IMR-90 (cell line): ENCODE results near the gene B4GALNT2. TPM values are rescaled to one million over a fixed set of nuclear protein-coding genes. Genes with fewer than 3 reads are reported as not detected.
A peak's percentile ranks its signal among the peaks of the same experiment; 100 is the strongest.

Experiments
- ATAC-seq: fragments of 200-7000 bp; cut with Tn5 transposase; 2 replicates; pipeline ENCODE4 v1.9.1; 2020; ENCODE audit warnings: low read depth, mild to moderate bottlenecking, moderate library complexity
- BruUV-seq: library from RNA; stranded (reverse); fragments of 400-500 nt; replicated peaks from 2 replicates; lab custom pipeline; 2021; lab: Mats Ljungman, UMichigan
- CTCF ChIA-PET: fragments of 300-600 bp; formaldehyde crosslinking; extraction: SDS; loops from one replicate; lab custom pipeline; 2021; ENCODE audit warnings: antibody characterized with exemption; lab: Yijun Ruan, JAX
- POLR2A ChIA-PET: fragments of 300-600 bp; sonication (Branson Sonifier 250); formaldehyde crosslinking; loops from one replicate; lab custom pipeline; 2022; ENCODE audit warnings: antibody characterized with exemption; ENCODE audit not compliant: unreplicated experiment; lab: Charles Lee
- DNase-seq: peaks from one replicate; pipeline ENCODE4 v3.0.0; 2013
- H2AFZ ChIP-seq: replicated peaks from 2 replicates; pipeline ENCODE3; 2013; ENCODE audit warnings: low read length, mild to moderate bottlenecking; ENCODE audit not compliant: poor library complexity
- H2AK5ac ChIP-seq: 2 replicates; pipeline ENCODE4 v1.6.1; 2013; ENCODE audit warnings: low read depth, low read length, inconsistent platforms
- H2AK9ac ChIP-seq: replicated peaks from 2 replicates; pipeline ENCODE3; 2013; ENCODE audit warnings: mild to moderate bottlenecking, low read depth, low read length, moderate library complexity; ENCODE audit not compliant: poor library complexity
- H2BK120ac ChIP-seq: 2 replicates; pipeline ENCODE4 v1.6.1; 2013; ENCODE audit warnings: low read depth, low read length, inconsistent platforms
- H2BK15ac ChIP-seq: 3 replicates; pipeline ENCODE4 v1.6.1; 2013; ENCODE audit warnings: low read depth, low read length, inconsistent platforms
- H2BK20ac ChIP-seq: 2 replicates; pipeline ENCODE4 v1.6.1; 2013; ENCODE audit warnings: low read depth, mild to moderate bottlenecking, inconsistent platforms, low read length, moderate library complexity
- H2BK5ac ChIP-seq: 2 replicates; pipeline ENCODE4 v1.6.1; 2013; ENCODE audit warnings: mild to moderate bottlenecking, low read depth, low read length, inconsistent platforms; ENCODE audit not compliant: poor library complexity, severe bottlenecking
- H3K14ac ChIP-seq: replicated peaks from 2 replicates; pipeline ENCODE4 v1.6.1; 2013; ENCODE audit warnings: low read depth, low read length, inconsistent platforms
- H3K18ac ChIP-seq: 2 replicates; pipeline ENCODE4 v1.6.1; 2013; ENCODE audit warnings: low read depth, low read length, control low read depth
- H3K23ac ChIP-seq: 2 replicates; pipeline ENCODE4 v1.6.1; 2013; ENCODE audit warnings: low read depth, low read length, inconsistent platforms
- H3K27ac ChIP-seq: 2 replicates; pipeline ENCODE4 v1.5.1; 2013; ENCODE audit warnings: mild to moderate bottlenecking, control low read depth, low read length; ENCODE audit not compliant: insufficient read depth
- H3K27me3 ChIP-seq: 2 replicates; pipeline ENCODE4 v1.6.1; 2013; ENCODE audit warnings: low read length; ENCODE audit not compliant: control insufficient read depth, insufficient read depth
- H3K36me3 ChIP-seq: 2 replicates; pipeline ENCODE4 v1.6.1; 2013; ENCODE audit warnings: low read length, mixed read lengths; ENCODE audit not compliant: control insufficient read depth, insufficient read depth
- H3K4ac ChIP-seq: 2 replicates; pipeline ENCODE4 v1.6.1; 2013; ENCODE audit warnings: low read depth, low read length, inconsistent platforms
- H3K4me1 ChIP-seq: 2 replicates; pipeline ENCODE4 v1.6.1; 2013; ENCODE audit warnings: low read length, mixed read lengths; ENCODE audit not compliant: control insufficient read depth, insufficient read depth
- H3K4me2 ChIP-seq: 2 replicates; pipeline ENCODE4 v1.6.1; 2013; ENCODE audit warnings: low read depth, mild to moderate bottlenecking, control low read depth, low read length, moderate library complexity
- H3K4me3 ChIP-seq: 2 replicates; pipeline ENCODE4 v1.5.1; 2013; ENCODE audit warnings: low read depth, mild to moderate bottlenecking, control low read depth, low read length, moderate library complexity; ENCODE audit not compliant: insufficient read depth
- H3K56ac ChIP-seq: 2 replicates; pipeline ENCODE4 v1.6.1; 2013; ENCODE audit warnings: low read length, inconsistent platforms; ENCODE audit not compliant: insufficient read depth; ENCODE audit errors: extremely low read depth
- H3K79me1 ChIP-seq, 2 experiments: 2 replicates each; pipeline ENCODE4 v1.6.1; 2013; ENCODE audit warnings: low read length in 2 of 2, inconsistent platforms in 1 of 2, low read depth in 1 of 2
- H3K9ac ChIP-seq: 2 replicates; pipeline ENCODE4 v1.6.1; 2013; ENCODE audit warnings: low read depth, low read length, control low read depth
- H3K9me1 ChIP-seq: 2 replicates; pipeline ENCODE4 v1.6.1; 2013; ENCODE audit warnings: low read length, inconsistent platforms; ENCODE audit not compliant: insufficient read depth
- H3K9me3 ChIP-seq: 2 replicates; pipeline ENCODE4 v1.6.1; 2013; ENCODE audit warnings: low read length; ENCODE audit not compliant: control insufficient read depth, insufficient read depth
- H4K20me1 ChIP-seq: 2 replicates; pipeline ENCODE4 v1.6.1; 2013; ENCODE audit warnings: low read length, inconsistent platforms; ENCODE audit not compliant: insufficient read depth
- H4K5ac ChIP-seq: 2 replicates; pipeline ENCODE4 v1.6.1; 2013; ENCODE audit warnings: mild to moderate bottlenecking, low read depth, low read length, control low read depth
- H4K8ac ChIP-seq, 2 experiments: 2 replicates each; pipeline ENCODE4 v1.6.1; 2013; ENCODE audit warnings: low read depth in 2 of 2, low read length in 2 of 2, control low read depth in 1 of 2, inconsistent platforms in 1 of 2
- H4K91ac ChIP-seq: 2 replicates; pipeline ENCODE4 v1.6.1; 2013; ENCODE audit warnings: low read depth, low read length, inconsistent platforms; ENCODE audit not compliant: insufficient read depth
- BHLHE40 ChIP-seq: fragments of 150-350 bp; IDR thresholded peaks from 2 replicates; pipeline ENCODE4 v1.6.1; 2016; ENCODE audit warnings: mild to moderate bottlenecking, low read depth, low read length
- CEBPB ChIP-seq: IDR thresholded peaks from 2 replicates; pipeline ENCODE4 v1.6.1; 2012; ENCODE audit warnings: low read depth, low read length, improper control_type of control experiment
- CHD1 ChIP-seq: IDR thresholded peaks from 2 replicates; pipeline ENCODE4 v1.6.1; 2012; ENCODE audit warnings: low read depth, low read length, improper control_type of control experiment
- CTCF ChIP-seq: conservative IDR thresholded peaks from 2 replicates; pipeline ENCODE4 v1.5.1; 2012; ENCODE audit warnings: mild to moderate bottlenecking, low read depth, low read length, improper control_type of control experiment
- FOS ChIP-seq: fragments of 150-350 bp; IDR thresholded peaks from 2 replicates; pipeline ENCODE4 v1.6.1; 2016; ENCODE audit warnings: low read depth, low read length
- MAFK ChIP-seq: IDR thresholded peaks from 2 replicates; pipeline ENCODE4 v1.6.1; 2012; ENCODE audit warnings: low read depth, low read length, improper control_type of control experiment
- MAZ ChIP-seq: IDR thresholded peaks from 2 replicates; pipeline ENCODE4 v1.6.1; 2012; ENCODE audit warnings: low read depth, mild to moderate bottlenecking, low read length, improper control_type of control experiment, moderate library complexity, borderline replicate concordance
- MXI1 ChIP-seq: IDR thresholded peaks from 2 replicates; pipeline ENCODE4 v1.6.1; 2012; ENCODE audit warnings: low read depth, mild to moderate bottlenecking, low read length, moderate library complexity, borderline replicate concordance
- NFE2L2 ChIP-seq: fragments of 150-350 bp; IDR thresholded peaks from 2 replicates; pipeline ENCODE4 v1.6.1; 2016; ENCODE audit warnings: low read depth, mild to moderate bottlenecking, low read length
- POLR2A ChIP-seq: IDR thresholded peaks from 2 replicates; pipeline ENCODE4 v1.6.1; 2012; ENCODE audit warnings: mild to moderate bottlenecking, low read depth, low read length
- RAD21 ChIP-seq: IDR thresholded peaks from 2 replicates; pipeline ENCODE4 v1.6.1; 2012; ENCODE audit warnings: low read length, improper control_type of control experiment
- RCOR1 ChIP-seq: IDR thresholded peaks from 2 replicates; pipeline ENCODE4 v1.6.1; 2012; ENCODE audit warnings: mild to moderate bottlenecking, low read length, improper control_type of control experiment; ENCODE audit not compliant: insufficient replicate concordance
- RFX5 ChIP-seq: IDR thresholded peaks from 2 replicates; pipeline ENCODE4 v1.8.0; 2012; ENCODE audit warnings: low read depth, mild to moderate bottlenecking, low read length, moderate library complexity
- SMC3 ChIP-seq: fragments of 150-350 bp; IDR thresholded peaks from 2 replicates; pipeline ENCODE4 v1.6.1; 2016; ENCODE audit warnings: low read depth, mild to moderate bottlenecking, antibody characterized with exemption, low read length, moderate library complexity
- USF2 ChIP-seq: fragments of 150-350 bp; IDR thresholded peaks from 2 replicates; pipeline ENCODE4 v1.6.1; 2017; ENCODE audit warnings: mild to moderate bottlenecking, antibody characterized with exemption, low read length, low read depth
- WGBS, 2 experiments: methylation state at CpG; one replicate each; pipeline versions ENCODE4 v1.1.5 to v1.1.7; 2013; ENCODE audit warnings: missing lambda C conversion rate in 2 of 2; ENCODE audit not compliant: insufficient read length in 1 of 2; ENCODE audit errors: extremely low coverage in 2 of 2; 5-methylcytosine and 5-hydroxymethylcytosine counted together
- dilution Hi-C: fragments of 300-500 bp; cut with HindIII; formaldehyde crosslinking; loops from one replicate; pipeline ENCODE4 v1.14.3; 2018; ENCODE audit warnings: low sequenced_read_pairs; ENCODE audit not compliant: unreplicated experiment
- in situ Hi-C: fragments of 300-500 bp; cut with MboI; formaldehyde crosslinking; loops from 3 replicates; pipeline ENCODE4 v1.14.3; 2019; ENCODE audit warnings: low sequenced_read_pairs, inconsistent platforms, mixed read lengths
- intact Hi-C: fragments of 100-400 bp; cut with micrococcal nuclease; formaldehyde crosslinking; loops from 2 replicates; pipeline ENCODE4 v1.10.0; 2022
- polyA plus RNA-seq, 3 experiments: library from polyadenylated mRNA; depleted of rRNA; stranded (reverse); fragments of >200 nt; gene quantifications; 2 replicates each; pipeline ENCODE4 v1.2.3, GENCODE V29; 2012; ENCODE audit warnings: low replicate concordance in 1 of 3
- total RNA-seq: library from RNA; depleted of rRNA; stranded (reverse); fragments of >200 nt; gene quantifications from 2 replicates; pipeline ENCODE4 v1.2.3, GENCODE V29; 2012

B4GALNT2 gene
- total and polyA plus RNA-seq, 2 of the 4 experiments (the other 2 are of a cell fraction): not detected

DNA sequence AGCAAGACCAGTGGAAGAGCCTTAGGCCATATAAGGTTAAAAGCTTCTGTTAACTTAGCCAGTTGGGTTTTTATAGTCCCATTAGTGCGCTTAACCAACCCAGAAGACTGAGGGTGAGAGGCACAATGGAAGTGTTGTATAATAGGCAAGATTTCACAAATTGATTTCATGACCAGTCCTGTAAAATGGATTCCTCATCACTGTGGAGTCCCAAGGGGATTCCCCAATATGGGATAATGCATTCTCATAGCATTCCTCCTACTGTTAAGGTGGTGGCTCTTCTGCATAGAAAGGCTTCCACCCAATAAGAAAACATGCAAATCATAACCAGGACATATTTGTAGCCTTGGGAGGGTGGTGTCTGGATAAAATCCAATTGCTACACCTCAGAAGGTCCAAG, 22.1 kb upstream of the B4GALNT2 start:
- Histone ChIP-seq H3K27ac (no peak overlapping the region), H2BK5ac (no peak overlapping the region), H3K9me1 (peaks cover 10% of the 10 kb centered on the region), H3K9ac (no peak overlapping the region), H3K4ac (no peak overlapping the region), H3K9me3 (no peaks in the 10 kb centered on the region), H4K5ac (no peak overlapping the region), H2AK9ac (no peak overlapping the region), H3K4me1 (peaks cover 5% of the 10 kb centered on the region), H3K4me3 (no peak overlapping the region), H4K8ac (no peak overlapping the region), H4K20me1 (no peaks in the 10 kb centered on the region), H2AK5ac (no peak overlapping the region), H3K4me2 (no peak overlapping the region), H3K14ac (no peak overlapping the region), H2BK20ac (no peak overlapping the region), H4K91ac (no peak overlapping the region), H2AFZ (no peak overlapping the region), H3K27me3 (peaks cover 3% of the 10 kb centered on the region; the same call in 1 of the 2 replicates), H2BK120ac (no peak overlapping the region), H3K18ac (no peak overlapping the region), H3K56ac (no peak overlapping the region), H3K79me1 (no peaks in the 10 kb centered on the region), H3K23ac (no peak overlapping the region), H3K36me3 (no peaks in the 10 kb centered on the region), H2BK15ac (no peak overlapping the region)
- in situ Hi-C loops: no loop called here
- dilution Hi-C loops: no loop called here
- TF ChIP-seq POLR2A (no peak), MAZ (no peak), MXI1 (no peak), USF2 (no peak), RAD21 (no peak), FOS (no peak), SMC3 (no peak), MAFK (no peak), NFE2L2 (no peak), CTCF (no peak), CHD1 (no peak), RCOR1 (no peak), CEBPB (no peak), BHLHE40 (no peak), RFX5 (no peak)
- no CpG with 5 or more reads among the region's 1 CpG for WGBS, 2 experiments
- ATAC-seq: no peak
- POLR2A ChIA-PET: no interaction called here
- DNase-seq: peak; percentile 29
- no TSS peak for BruUV-seq
- CTCF ChIA-PET: no interaction called here
- intact Hi-C loops: no loop called here
